GM23338 (cell line): ENCODE data around the gene TLX1.

Experiments
- CREB1 ChIP-seq: fragments of 250-450 bp; sonication (Bioruptor Pico); IDR thresholded peaks from 2 replicates; pipeline ENCODE4 v1.5.0; 2020; ENCODE audit warnings: low read depth, mild to moderate bottlenecking, moderate library complexity
- EZH2 ChIP-seq: fragments of 200-600 bp; sonication (generic); IDR thresholded peaks from one replicate; pipeline ENCODE4 v1.8.0; 2017; ENCODE audit warnings: antibody characterized with exemption, mild to moderate bottlenecking, low read depth; ENCODE audit not compliant: unreplicated experiment
- EZH2phosphoT487 ChIP-seq: fragments of 200-600 bp; sonication (generic); IDR thresholded peaks from one replicate; pipeline ENCODE4 v1.8.1; 2018; ENCODE audit warnings: antibody characterized with exemption; ENCODE audit not compliant: unreplicated experiment
- JUNB ChIP-seq: IDR thresholded peaks from one replicate; pipeline ENCODE4 v1.6.1; 2016; ENCODE audit warnings: antibody characterized with exemption; ENCODE audit not compliant: unreplicated experiment
- ZNF331 ChIP-seq: fragments of 250-450 bp; sonication (Bioruptor Pico); IDR thresholded peaks from 2 replicates; pipeline ENCODE4 v1.5.0; 2020; ENCODE audit warnings: low read depth, mild to moderate bottlenecking, moderate library complexity
- TF ChIP-seq, protein P1 (sequence below), 2 experiments: fragments of 200-600 bp in 1 of 2; sonication (generic) in 1 of 2; conservative IDR thresholded peaks; 2 replicates each; pipeline versions ENCODE4 v1.5.1 to v1.6.1; 2016 to 2017; ENCODE audit warnings: antibody characterized with exemption in 2 of 2, low read depth in 2 of 2, mild to moderate bottlenecking in 2 of 2, moderate library complexity in 1 of 2

DNA sequence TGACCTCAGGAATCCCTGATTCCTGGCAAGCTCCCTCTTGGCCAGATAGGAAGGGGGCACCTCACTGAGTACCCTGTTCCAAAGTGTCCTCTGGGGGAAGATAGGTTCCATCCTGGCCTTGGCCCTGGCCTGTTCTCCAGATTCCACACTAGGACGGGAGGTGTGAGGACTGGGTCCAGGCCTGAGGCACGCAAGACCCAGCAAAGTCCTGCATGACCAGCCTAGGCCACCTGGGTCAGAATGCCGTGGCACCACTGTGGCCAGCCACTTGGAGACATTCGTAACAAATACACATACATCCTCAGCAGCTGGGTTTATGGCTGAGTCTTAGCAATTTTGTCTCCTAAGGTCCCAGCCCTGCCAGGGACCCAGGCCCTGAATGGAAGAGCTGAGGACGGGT, 23.3 kb upstream of the TLX1 start:
- TF ChIP-seq, protein P1, sequence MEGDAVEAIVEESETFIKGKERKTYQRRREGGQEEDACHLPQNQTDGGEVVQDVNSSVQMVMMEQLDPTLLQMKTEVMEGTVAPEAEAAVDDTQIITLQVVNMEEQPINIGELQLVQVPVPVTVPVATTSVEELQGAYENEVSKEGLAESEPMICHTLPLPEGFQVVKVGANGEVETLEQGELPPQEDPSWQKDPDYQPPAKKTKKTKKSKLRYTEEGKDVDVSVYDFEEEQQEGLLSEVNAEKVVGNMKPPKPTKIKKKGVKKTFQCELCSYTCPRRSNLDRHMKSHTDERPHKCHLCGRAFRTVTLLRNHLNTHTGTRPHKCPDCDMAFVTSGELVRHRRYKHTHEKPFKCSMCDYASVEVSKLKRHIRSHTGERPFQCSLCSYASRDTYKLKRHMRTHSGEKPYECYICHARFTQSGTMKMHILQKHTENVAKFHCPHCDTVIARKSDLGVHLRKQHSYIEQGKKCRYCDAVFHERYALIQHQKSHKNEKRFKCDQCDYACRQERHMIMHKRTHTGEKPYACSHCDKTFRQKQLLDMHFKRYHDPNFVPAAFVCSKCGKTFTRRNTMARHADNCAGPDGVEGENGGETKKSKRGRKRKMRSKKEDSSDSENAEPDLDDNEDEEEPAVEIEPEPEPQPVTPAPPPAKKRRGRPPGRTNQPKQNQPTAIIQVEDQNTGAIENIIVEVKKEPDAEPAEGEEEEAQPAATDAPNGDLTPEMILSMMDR (conservative IDR thresholded peaks at IDR 0.05; ENCODE audit: low read depth in 2 of 2) = no peak
- TF ChIP-seq EZH2phosphoT487 (no peak), CREB1 (CRISPR knock-in tag) (no peak), EZH2 (no peak), ZNF331 (no peak), JUNB (no peak)
